HuH-7 (cell line): ENCODE data around the gene SMARCC1.

Experiments
- DNase-seq: peaks from one replicate; pipeline ENCODE4 v3.0.0; 2011; ENCODE audit warnings: low spot score

SMARCC1 gene

GRCh38 chr3:47540281-47540680, 241.4 kb downstream of the SMARCC1 start:
- no peak for DNase-seq

- no peak for DNase-seq
Measured at GRCh38 chr3:47536967-47537366, 244.7 kb downstream of the SMARCC1 start.

- DNase-seq = no peak
Measured at GRCh38 chr3:47536221-47536891, 245.3 kb downstream of the SMARCC1 start.
